Lung (tissue), 12 donors: Measurements from ENCODE around the gene SH2D1B. TPM values are rescaled to one million over a fixed set of nuclear protein-coding genes. Genes with fewer than 3 reads are reported as not detected.

ENCODE experiments used
- ATAC-seq: fragments of 200-7000 bp; cut with Tn5 transposase; one replicate; pipeline ENCODE4 v1.9.1; 2020; ENCODE audit warnings: moderate number of reproducible peaks; ENCODE audit not compliant: insufficient read depth, low FRiP score
- DNase-seq, 3 donors: peaks; one replicate each; pipeline ENCODE4 v3.0.0-alpha.2; 2013 to 2017
- H3K27ac ChIP-seq, 2 donors: one replicate each; pipeline ENCODE4 v1.5.1; 2013; ENCODE audit warnings: mild to moderate bottlenecking in 2 of 2, moderate library complexity in 2 of 2, control low read depth in 1 of 2, inconsistent platforms in 1 of 2, low read depth in 1 of 2, low read length in 1 of 2
- H3K27me3 ChIP-seq, 3 donors: one replicate each; pipeline ENCODE4 v1.5.1; 2013; ENCODE audit warnings: low read length in 2 of 3; ENCODE audit not compliant: control insufficient read depth in 3 of 3, insufficient read depth in 3 of 3
- H3K36me3 ChIP-seq, 4 donors: one replicate each; pipeline ENCODE4 v1.5.1; 2013; ENCODE audit warnings: low read length in 4 of 4, mild to moderate bottlenecking in 1 of 4, moderate library complexity in 1 of 4; ENCODE audit not compliant: control insufficient read depth in 4 of 4, insufficient read depth in 4 of 4
- H3K4me1 ChIP-seq, 5 donors: one replicate each; pipeline ENCODE4 v1.5.1; 2013; ENCODE audit warnings: low read length in 5 of 5, mild to moderate bottlenecking in 2 of 5, moderate library complexity in 1 of 5; ENCODE audit not compliant: control insufficient read depth in 5 of 5, insufficient read depth in 5 of 5
- H3K4me3 ChIP-seq: one replicate; pipeline ENCODE4 v1.5.1; 2013; ENCODE audit warnings: mild to moderate bottlenecking, control low read depth, moderate library complexity
- H3K9ac ChIP-seq, 2 donors: one replicate each; pipeline ENCODE4 v1.5.1; 2013; ENCODE audit warnings: low read length in 2 of 2, control low read depth in 1 of 2; ENCODE audit not compliant: insufficient read depth in 1 of 2
- H3K9me3 ChIP-seq, 4 donors: one replicate each; pipeline ENCODE4 v1.5.1; 2013; ENCODE audit warnings: low read length in 3 of 4, mild to moderate bottlenecking in 1 of 4, moderate library complexity in 1 of 4; ENCODE audit not compliant: control insufficient read depth in 4 of 4, insufficient read depth in 3 of 4
- WGBS, 2 donors: extraction: QIAGEN DNeasy Blood & Tissue Kit; methylation state at CpG; one replicate each; pipeline ENCODE4 v1.1.7; 2013; 5-methylcytosine and 5-hydroxymethylcytosine counted together
- polyA plus RNA-seq, 2 donors: library from polyadenylated mRNA; stranded (reverse); fragments of 200-250 nt; gene quantifications; one replicate each; pipeline ENCODE4 v1.2.1, GENCODE V29; 2013
- total RNA-seq, 2 donors: library from RNA; depleted of rRNA in 1 of 2; stranded (reverse); fragments of >200 nt in 1 of 2; gene quantifications; one replicate each; pipeline ENCODE4 v1.2.1, GENCODE V29; 2014 to 2021
- TF ChIP-seq, protein P1 (sequence below): IDR thresholded peaks from 2 replicates; pipeline ENCODE4 v1.5.1; 2012; ENCODE audit warnings: mild to moderate bottlenecking; ENCODE audit errors: control extremely low read depth, extremely low read depth
- donor health status: control.
- donor health status: control.
- donor health status: Bipolar disorder and iron deficiency.
- donor health status: healthy.
- donor health status: DM: yes; HTN: yes; CAD: no.

SH2D1B gene
- total and polyA plus RNA-seq, 4 donors = 0.26 to 1.6 (median 1.0) TPM

DNA sequence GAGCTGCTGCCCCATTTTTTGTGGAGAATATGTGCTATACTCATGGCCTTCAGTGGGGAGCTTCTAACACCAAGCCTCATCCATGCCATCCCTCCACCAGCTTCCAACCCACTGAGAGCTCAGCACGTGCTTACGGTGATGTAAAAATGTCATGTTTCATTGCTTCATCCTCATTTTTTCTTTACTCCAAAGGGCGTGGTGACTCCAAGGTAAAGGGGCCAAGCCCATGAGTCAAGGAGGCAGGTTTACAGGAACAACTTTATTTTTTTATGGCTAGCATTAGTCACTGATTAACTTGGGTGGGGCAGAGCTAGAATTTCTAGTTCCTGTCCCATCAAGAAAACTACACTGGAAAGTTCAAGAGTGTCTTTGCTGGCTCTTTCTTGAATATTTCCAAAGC lies 30.6 kb downstream of the SH2D1B start, which contains the start of gene C1orf226:
Gene C1orf226, plus strand, starts transcription at position 346 of the 400 bp plus-strand sequence. CDS start 174 bp downstream, outside the sequence.
- Histone ChIP-seq H3K9me3 (no peaks in the 10 kb centered on the region), H3K36me3 (no peaks in the 10 kb centered on the region), H3K4me1 (peaks cover 0 to 3% (median 0%) of the 10 kb centered on the region in 5 donors), H3K27ac (peak within 1 kb of the TSS in 1 of 2 donors; percentile 68), H3K4me3 (no peak within 1 kb of the TSS), H3K27me3 (no peaks in the 10 kb centered on the region), H3K9ac (no peak within 1 kb of the TSS)
- ATAC-seq (peak; percentile 67), DNase-seq (no peak)
- TF ChIP-seq, protein P1, sequence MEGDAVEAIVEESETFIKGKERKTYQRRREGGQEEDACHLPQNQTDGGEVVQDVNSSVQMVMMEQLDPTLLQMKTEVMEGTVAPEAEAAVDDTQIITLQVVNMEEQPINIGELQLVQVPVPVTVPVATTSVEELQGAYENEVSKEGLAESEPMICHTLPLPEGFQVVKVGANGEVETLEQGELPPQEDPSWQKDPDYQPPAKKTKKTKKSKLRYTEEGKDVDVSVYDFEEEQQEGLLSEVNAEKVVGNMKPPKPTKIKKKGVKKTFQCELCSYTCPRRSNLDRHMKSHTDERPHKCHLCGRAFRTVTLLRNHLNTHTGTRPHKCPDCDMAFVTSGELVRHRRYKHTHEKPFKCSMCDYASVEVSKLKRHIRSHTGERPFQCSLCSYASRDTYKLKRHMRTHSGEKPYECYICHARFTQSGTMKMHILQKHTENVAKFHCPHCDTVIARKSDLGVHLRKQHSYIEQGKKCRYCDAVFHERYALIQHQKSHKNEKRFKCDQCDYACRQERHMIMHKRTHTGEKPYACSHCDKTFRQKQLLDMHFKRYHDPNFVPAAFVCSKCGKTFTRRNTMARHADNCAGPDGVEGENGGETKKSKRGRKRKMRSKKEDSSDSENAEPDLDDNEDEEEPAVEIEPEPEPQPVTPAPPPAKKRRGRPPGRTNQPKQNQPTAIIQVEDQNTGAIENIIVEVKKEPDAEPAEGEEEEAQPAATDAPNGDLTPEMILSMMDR = no peak
- 74 to 80% methylated on average over 3 of the region's 3 CpGs for WGBS, 2 donors

DNA sequence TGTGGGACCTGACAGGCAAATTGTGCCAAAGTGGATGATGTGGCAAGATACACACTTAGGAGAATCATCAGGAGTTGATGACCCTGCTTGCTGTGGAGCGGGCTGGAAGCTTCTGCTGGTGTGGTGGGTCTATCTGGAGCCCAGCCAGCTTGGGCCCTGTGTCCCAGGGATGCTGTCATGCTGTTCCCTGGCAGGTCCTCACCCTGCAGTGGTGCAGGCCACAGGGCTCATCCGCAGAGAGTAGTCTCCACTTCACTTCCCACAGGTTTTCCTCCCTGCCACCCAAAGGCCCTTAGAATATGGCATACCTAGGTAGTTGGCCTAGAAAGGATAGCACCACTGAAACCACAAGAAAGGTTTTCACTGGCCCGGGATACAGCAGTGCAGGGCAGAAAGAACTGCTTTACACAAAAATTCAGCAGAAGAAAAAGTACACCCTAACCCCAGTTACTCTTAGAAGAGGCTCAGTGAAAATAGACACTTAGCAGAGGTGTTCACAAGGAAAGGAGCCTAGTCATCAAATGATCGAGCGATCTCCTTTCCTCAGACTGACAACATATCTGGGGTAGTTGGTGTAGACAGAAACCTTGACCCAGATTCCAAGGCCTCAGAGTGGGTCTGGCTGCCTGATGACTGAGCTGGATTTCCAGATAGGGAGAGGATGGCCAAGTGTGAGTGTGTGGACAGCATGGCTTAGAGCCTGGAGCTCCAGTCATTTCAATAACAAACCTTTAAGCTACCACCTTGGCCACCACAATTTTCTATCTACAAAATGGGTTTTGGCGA lies 31.7 kb downstream of the SH2D1B start:
- Histone ChIP-seq H3K9ac (no peak overlapping the region), H3K27ac (no peak overlapping the region), H3K27me3 (no peaks in the 10 kb centered on the region), H3K9me3 (no peaks in the 10 kb centered on the region), H3K4me3 (no peak overlapping the region), H3K36me3 (no peaks in the 10 kb centered on the region), H3K4me1 (peaks cover 0 to 3% (median 0%) of the 10 kb centered on the region in 5 donors)
- ATAC-seq (no peak), DNase-seq (peak in 1 of 3 donors; percentile 4)
- 94 to 96% methylated on average over 6 of the region's 6 CpGs for WGBS, 2 donors
- TF ChIP-seq, protein P1 = no peak

DNA sequence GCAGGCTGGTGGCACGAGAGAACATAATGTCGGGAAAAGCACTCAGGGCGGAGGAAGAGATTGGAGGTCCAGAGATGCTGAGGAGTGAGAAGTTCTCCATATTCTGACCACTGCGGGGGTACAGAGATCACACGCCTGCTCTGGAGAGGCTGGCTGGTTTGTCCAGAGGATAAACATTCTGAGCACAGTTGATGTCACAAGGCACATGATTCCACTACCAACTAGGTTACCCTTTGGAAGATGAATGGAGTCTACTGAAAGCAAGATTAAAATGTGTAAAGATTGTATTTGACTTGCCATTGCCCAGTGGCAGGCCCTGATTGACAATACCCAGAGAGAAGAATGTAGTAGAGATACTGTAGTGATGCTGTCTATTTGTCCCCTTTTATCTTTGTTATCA lies 35.2 kb downstream of the SH2D1B start, which contains the start of gene SPATA46:
Gene SPATA46, minus strand, starts transcription at position 164 of the 400 bp plus-strand sequence. Its CDS starts 64 bp downstream, at position 100.
- no peak for ATAC-seq
- H3K4me3 ChIP-seq = no peak within 1 kb of the TSS
- H3K9ac ChIP-seq = no peak within 1 kb of the TSS
- H3K4me1 ChIP-seq = peaks cover 0 to 2% (median 0%) of the 10 kb centered on the region in 5 donors
- 95 to 97% methylated on average over 5 of the region's 5 CpGs for WGBS, 2 donors
- H3K27ac ChIP-seq = no peak within 1 kb of the TSS
- H3K27me3 ChIP-seq = no peaks in the 10 kb centered on the region
- H3K9me3 ChIP-seq = no peaks in the 10 kb centered on the region
- no peaks in the 10 kb centered on the region for H3K36me3 ChIP-seq
- no peak for DNase-seq
- TF ChIP-seq, protein P1 = no peak
